ENCODE measurements around the gene CILP. TPM values are rescaled to one million over a fixed set of nuclear protein-coding genes. Genes with fewer than 3 reads are reported as not detected.

CILP gene
- total RNA-seq, 1 experiment from 2014 or later, result 0.04 TPM

DNA sequence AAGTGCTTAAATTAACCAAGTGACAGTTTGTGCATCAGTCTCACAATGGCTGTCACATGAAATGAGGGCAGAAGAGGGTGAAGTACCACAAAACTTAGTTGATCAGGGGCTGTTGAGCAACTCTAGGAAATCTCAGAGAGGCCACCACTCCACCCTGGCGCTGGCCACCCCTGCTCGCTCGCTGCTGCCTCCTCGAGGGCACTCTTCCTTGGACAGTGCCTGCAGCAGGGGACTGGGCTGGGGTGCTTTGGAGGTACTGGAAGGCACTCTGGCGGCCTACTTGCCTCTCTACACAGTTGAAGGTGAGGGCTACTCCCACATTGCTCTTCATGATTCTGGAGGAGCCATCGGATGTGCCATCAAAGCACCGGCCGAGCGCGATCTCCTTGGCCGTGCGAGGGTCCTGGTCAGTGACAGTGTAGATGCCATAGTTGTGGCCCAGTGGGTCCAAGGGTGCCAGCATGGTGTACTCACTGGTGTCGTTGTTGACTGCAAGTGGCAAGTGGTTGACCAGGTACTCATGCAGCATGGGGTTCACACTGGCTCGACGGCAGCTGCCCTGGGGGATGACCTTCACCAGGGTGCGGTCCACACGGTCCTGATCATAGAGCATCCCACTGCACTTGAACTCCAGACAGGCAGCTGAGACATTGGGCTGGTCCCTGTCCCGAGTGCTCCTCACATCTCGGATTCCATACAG lies 14.5 kb downstream of the CILP start:
- no peak overlapping the region for H3K4ac ChIP-seq (ENCODE audit: low read depth, low read length)
- no peak overlapping the region for H2BK120ac ChIP-seq (ENCODE audit: low read depth, low read length, poor library complexity, severe bottlenecking)
- WGBS (ENCODE audit: extremely low coverage, insufficient read length, low lambda C conversion rate), result no CpG with 5 or more reads among the region's 19 CpGs
- H4K5ac ChIP-seq (ENCODE audit: insufficient read length, low read depth, low read length), result no peak overlapping the region
- H4K91ac ChIP-seq (ENCODE audit: insufficient read length, low read depth, low read length), result no peak overlapping the region
- H2BK20ac ChIP-seq (ENCODE audit: low read depth, low read length, poor library complexity, severe bottlenecking), result no peak overlapping the region
- no peak overlapping the region for H2BK12ac ChIP-seq (ENCODE audit: insufficient read length, low read depth, low read length)
- H3K27ac ChIP-seq (ENCODE audit: insufficient read length, low read depth, low read length), result no peak overlapping the region
- H3K4me3 Mint-ChIP-seq, result no peak overlapping the region
- H3K4me1 ChIP-seq (ENCODE audit: insufficient read depth, low read length), result no peaks in the 10 kb centered on the region
- H3K79me1 ChIP-seq (ENCODE audit: insufficient read depth, low read depth, low read length, poor library complexity, severe bottlenecking), result no peaks in the 10 kb centered on the region
- no peak overlapping the region for H2AFZ ChIP-seq (ENCODE audit: low read length)
- H3T11ph ChIP-seq (ENCODE audit: low read length), result no peak overlapping the region
- no peaks in the 10 kb centered on the region for H3K36me3 Mint-ChIP-seq (ENCODE audit: insufficient read depth in 1 of 3, low read depth in 3 of 3)
- no peak overlapping the region for H3K4me2 ChIP-seq (ENCODE audit: insufficient read depth, insufficient read length, low read length)
- no peak overlapping the region for H2BK15ac ChIP-seq (ENCODE audit: low read depth, low read length)
- H3K14ac ChIP-seq (ENCODE audit: insufficient read depth, low read length), result no peak overlapping the region
- no peak overlapping the region for H2BK5ac ChIP-seq (ENCODE audit: insufficient read length, low read length)
- H3K79me2 ChIP-seq (ENCODE audit: insufficient read depth, low read length), result no peaks in the 10 kb centered on the region
- H3K23ac ChIP-seq (ENCODE audit: insufficient read length, low read depth, low read length), result no peak overlapping the region
- TF ChIP-seq, protein P1, sequence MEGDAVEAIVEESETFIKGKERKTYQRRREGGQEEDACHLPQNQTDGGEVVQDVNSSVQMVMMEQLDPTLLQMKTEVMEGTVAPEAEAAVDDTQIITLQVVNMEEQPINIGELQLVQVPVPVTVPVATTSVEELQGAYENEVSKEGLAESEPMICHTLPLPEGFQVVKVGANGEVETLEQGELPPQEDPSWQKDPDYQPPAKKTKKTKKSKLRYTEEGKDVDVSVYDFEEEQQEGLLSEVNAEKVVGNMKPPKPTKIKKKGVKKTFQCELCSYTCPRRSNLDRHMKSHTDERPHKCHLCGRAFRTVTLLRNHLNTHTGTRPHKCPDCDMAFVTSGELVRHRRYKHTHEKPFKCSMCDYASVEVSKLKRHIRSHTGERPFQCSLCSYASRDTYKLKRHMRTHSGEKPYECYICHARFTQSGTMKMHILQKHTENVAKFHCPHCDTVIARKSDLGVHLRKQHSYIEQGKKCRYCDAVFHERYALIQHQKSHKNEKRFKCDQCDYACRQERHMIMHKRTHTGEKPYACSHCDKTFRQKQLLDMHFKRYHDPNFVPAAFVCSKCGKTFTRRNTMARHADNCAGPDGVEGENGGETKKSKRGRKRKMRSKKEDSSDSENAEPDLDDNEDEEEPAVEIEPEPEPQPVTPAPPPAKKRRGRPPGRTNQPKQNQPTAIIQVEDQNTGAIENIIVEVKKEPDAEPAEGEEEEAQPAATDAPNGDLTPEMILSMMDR (conservative IDR thresholded peaks at IDR 0.05), result peak; percentile 32; the same call in 2 of the 3 replicates
- H4K20me1 ChIP-seq (ENCODE audit: control insufficient read depth, insufficient read depth, insufficient read length), result no peaks in the 10 kb centered on the region
- H4K8ac ChIP-seq (replicated peaks; ENCODE audit: insufficient read length, low read depth, low read length), result no peak overlapping the region
- no peaks in the 10 kb centered on the region for H3K23me2 ChIP-seq (ENCODE audit: insufficient read length, low read depth, low read length, poor library complexity, severe bottlenecking)
- H3K27me3 ChIP-seq (ENCODE audit: insufficient read depth, low read length), result no peaks in the 10 kb centered on the region
- peaks cover 7 to 8% of the 10 kb centered on the region in 2 experiments for H3K4me1 Mint-ChIP-seq
- H2AK5ac ChIP-seq (ENCODE audit: insufficient read length, low read length), result no peak overlapping the region
- no peak overlapping the region for H3K56ac ChIP-seq (ENCODE audit: insufficient read length, low read depth, low read length)
- H3K9ac ChIP-seq (ENCODE audit: extremely low read depth, insufficient read length, low read length), result no peak overlapping the region
- peaks cover 0 to 2% of the 10 kb centered on the region in 2 experiments; a peak in 1 of 5 replicates for H3K9me3 Mint-ChIP-seq
- H3K27ac Mint-ChIP-seq, result no peak overlapping the region
- no peak for DNase-seq
- peaks cover 4% of the 10 kb centered on the region; the same call in 1 of the 2 replicates for H3K27me3 Mint-ChIP-seq (ENCODE audit: low read depth)
- H3K18ac ChIP-seq (ENCODE audit: insufficient read length, low read depth, low read length), result no peak overlapping the region
- H3K9me3 ChIP-seq (ENCODE audit: control insufficient read depth, low read depth, low read length), result no peaks in the 10 kb centered on the region

Data from H9 (cell line).